NCI-H1105 treated with DMSO at 0.1 percent for 48 hours (cell line): ENCODE data around the gene ATG2A.

Experiments
- DNase-seq: peaks from one replicate; lab custom pipeline; 2025; lab: John Stamatoyannopoulos, UW

ATG2A gene

DNA sequence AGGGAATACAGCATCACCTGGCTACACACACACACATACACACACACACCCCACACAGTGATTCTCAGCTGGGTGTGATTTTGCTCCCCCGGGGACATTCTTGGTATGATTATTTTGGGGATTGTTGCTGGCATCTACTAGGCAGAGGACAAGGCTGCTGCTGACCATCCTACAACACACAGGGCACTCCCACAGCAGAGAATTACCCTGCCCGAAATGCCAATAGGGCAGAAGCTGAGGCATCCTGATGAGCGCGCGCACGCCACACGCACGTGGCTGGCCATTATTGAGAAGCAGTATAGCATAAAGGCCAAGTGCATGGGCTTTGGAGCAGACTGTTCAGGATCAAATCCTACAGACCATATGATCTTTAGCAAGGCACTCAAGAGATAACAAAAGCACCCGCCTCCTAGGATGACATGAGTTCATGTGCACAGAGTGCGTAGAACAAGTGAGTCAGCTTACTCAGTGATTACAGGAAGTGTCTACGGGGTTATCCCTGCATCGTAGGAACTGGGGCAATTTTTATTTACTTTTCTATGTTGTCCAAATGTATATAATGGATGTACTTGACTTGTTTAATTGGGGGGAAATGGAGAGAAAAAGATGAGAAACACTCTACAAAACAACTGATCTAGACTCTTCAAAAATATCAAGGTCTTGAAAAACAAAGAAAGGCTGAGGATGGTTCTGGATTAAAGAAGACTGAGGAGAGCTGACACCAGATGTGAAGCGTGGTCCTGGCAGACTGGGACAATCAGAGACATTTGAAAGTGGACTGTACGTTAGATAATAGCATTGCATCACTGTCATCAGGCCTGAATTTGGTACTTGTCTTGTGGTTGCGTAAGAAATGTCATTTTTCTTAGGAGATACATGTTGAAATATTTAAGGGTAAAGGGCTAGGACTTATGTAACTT is 31.4 kb downstream of the ATG2A start:
- DNase-seq: no peak

DNA sequence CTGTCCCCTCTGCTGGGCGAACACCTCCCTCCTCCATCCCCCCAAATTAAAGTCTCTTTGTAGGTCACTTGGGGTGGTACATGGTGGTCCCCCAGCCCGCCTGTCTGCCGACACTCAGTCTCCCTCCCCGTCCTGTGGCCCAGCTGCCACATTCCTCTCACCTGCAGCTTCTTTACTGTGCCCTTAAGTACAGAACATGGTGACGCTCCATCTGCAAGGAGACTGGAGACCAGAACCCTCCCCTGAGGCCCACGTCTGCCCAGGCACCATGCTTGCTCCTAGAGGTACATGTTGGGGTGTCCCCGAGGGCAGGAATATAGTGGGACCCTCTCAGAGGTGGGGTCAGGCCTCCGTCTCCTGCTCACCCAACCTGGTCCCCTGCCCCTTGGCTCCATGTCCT is 33.0 kb downstream of the ATG2A start:
- DNase-seq: no peak

DNA sequence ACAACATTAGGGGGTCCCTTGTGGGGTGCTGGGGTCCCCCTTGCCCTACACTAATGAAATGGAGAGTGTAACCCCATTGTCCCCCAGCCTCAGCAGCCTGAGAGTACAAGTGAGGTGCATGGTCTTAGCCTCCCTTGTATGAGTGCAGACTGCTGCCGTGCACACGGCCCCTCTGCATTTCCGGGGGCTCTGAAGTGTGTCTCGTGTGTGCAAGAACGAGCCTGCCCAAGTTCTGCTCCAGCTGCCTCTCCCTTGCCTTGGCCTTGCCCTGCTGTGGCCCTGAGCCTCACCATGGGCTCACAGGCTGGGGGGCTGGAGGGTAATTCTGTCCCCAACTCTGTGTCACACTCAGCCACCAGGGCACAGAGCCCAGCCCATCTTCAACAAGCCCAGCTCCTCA is 33.4 kb downstream of the ATG2A start:
- DNase-seq: no peak

DNA sequence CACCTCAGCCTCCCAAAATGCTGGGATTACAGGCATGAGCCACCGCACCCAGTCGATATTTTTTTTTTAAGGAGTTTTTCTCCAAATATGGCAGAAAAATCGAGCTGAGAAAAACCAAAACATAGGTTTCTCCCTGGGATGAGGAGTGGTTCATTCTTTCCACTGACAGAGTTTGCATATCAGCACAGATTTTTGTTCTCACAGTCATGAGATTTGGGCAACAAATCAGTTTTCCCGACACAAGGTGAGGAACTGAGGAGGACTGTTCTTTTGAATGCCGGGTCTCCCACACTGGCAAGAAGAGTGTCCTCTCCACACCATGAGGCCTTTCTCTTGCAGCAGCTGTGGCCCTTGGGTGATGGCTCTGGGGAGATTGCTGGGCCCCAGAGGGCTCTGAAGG is 34.8 kb downstream of the ATG2A start:
- no peak for DNase-seq

DNA sequence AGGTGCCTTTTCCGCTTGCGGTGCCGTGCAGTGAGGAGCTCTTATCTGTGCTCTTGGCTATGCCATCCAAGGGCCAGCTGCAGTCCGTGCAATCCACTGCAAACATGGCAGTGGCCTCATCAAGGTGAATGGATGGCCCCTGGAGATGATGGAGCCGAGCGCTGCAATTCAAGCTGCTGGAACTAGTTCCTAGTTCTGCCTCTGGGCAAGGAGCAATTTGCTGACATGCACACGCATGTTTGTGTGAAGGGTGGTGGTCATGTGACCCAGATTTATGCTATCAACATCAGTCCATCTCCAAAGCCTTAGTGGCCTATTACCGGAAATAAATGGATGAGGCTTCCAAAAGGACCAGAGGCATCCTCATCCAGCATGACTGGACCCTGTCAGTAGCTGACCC is 35.5 kb downstream of the ATG2A start:
- DNase-seq: peak; percentile 73

DNA sequence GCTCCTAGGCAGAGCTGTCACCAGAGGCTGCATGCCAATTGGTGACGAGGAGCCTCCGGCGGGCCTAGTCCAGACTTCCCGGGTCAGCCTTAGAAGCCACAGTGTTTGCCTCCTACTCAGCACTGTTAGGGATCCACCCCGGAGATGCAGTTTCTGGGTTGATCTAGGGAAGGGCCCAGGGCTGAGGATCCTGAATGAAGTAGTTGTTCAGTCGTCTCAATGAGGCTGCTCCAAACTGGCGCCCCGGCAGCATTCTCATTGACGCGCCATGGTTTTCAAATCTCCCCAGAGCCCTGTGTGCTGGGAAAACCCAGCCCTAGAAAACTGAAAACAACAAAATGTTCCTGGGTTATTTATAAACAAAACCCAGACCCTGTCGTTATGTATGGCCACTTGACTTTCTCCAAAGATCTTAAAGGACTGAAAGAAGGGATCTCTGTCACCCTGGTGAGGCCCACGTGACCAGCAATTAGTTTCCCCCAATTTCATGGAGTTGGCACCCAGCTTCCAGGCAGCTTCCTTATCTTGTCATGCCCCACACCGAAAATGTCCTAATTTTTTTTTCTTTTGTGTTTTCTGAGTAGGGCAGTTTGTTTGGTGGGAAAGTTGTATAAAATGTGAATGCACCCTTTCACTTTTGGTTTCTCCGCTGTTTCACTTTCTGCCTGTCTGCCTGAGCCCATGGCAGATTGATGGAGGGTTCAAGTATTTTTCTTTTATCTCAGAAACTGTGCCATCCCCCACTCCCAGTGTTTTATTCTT is 36.6 kb downstream of the ATG2A start:
- DNase-seq: no peak

DNA sequence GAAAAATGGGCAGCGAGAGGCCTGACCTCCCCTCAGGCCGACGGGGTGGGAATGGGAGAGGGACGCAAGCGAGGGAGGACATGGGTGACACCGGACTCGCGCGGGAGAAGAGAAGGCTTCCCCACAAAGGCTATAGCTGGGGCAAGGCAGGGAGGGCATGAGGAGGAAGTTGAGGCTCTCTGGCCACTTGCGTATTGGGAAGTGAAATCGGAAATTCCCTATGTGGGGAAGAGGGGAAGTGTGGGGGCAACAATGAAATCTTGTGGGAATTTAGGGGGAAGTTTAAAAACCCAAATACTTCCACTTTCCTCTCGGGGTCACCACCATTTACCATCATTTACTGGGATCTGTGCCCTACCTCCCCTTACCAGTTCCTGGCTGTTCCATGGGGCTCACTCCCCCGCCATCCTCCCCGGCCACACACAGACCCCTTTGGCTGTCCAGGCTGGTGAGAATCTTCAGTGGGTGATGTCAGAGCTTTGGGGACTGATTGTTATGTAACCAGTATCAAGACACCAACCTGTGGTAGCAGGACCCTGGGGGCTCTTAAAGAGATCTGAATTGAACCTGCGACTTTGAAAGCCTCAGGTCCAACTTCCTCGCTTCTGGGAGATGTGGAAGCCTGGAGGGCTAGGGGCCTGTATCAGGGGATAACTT is 37.6 kb downstream of the ATG2A start:
- DNase-seq: no peak

DNA sequence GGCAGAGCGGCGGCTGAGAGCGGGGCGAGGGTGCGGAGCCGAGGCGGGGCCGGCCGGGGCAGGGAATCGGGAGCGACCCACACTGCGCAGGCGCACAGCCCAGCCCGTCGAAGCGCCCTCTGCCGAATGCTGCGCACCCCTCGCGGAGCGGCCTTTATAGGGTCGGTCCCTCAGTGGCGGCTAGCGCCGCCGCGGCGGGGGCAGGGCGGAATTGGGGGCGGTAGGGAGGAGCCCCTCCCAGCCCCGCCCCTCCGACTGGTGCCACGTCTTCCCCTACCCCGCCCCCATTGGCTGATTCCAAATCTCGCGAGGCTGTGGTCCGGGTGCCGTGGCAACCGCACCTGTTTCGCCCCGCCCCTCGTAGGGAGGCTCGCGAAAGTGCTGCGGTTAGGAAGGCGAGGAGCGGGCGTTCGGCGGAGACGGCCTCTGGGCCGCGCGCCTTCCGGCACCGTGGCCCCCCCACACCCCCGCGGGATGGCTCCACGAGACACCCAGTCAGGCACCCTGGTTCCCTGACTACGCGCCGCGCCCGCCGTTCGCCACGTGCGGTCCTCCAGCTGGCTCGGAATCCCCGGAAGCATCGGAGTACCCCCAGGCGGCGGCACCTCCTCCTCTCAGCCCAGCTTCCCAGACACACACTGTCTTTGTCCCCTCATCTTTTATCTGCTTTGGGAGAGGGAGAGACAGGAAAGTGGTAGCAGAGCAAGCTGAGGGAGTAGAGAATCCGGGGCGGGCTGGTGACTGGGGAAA is 38.3 kb downstream of the ATG2A start, which contains the start of gene EHD1:
Gene EHD1, minus strand, starts transcription at position 128 of the 750 bp plus-strand sequence. CDS start 157 bp downstream, outside the sequence.
- peak; percentile 96 for DNase-seq

DNA sequence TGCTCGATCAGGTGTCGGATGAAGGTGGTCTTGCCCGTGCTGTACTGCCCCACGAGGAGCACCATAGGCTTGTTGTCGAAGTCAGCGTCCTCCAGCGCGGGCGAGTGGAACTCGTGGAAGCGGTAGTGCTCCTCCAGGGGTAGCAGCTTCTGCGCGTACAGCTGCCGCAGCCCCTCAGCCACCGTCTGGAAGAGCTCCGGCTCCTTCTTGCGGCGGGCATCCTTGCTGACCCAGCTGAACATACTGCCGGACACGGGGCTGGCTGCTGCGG is 38.9 kb downstream of the ATG2A start:
- peak; percentile 63 for DNase-seq

DNA sequence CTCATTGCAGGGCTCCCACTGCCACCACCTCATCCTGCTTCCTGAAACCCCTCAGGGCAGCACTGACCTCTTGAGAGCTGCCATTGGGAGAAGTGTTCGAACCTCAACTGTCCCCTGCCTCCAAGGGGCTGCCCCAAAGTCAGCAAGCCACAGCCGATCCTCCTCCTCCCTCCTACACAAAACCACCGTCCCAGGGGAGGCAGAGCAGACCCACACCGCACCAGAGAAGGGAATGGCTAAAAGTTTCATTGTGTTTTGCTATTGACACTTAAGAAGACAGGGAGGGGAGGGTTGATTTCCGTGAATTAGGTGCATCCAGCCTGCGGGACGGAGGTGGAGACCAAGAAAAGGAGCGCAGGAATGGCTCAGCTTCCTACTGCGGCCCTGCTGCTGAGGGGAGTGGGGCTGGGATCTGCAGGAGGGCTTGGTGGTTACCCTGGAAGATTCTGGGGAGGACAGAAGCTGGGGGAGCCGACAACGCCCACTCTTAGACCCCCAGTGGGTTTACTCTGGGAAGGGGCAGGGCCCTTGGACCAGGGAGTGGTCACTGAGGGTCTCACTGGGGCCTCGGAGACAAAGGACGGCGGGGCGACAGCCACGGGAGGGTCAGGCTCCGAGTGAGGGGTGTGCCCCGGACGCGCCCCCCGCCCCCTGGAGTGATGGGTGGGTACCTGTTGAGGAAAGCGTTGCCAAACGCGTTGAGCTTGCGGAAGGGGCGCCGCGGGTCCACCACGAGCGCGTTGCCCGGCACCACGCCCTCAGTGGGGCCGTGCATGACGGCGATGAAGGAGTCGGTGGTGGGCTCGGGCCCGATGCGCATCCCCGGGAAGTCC is 39.4 kb downstream of the ATG2A start:
- DNase-seq: no peak

DNA sequence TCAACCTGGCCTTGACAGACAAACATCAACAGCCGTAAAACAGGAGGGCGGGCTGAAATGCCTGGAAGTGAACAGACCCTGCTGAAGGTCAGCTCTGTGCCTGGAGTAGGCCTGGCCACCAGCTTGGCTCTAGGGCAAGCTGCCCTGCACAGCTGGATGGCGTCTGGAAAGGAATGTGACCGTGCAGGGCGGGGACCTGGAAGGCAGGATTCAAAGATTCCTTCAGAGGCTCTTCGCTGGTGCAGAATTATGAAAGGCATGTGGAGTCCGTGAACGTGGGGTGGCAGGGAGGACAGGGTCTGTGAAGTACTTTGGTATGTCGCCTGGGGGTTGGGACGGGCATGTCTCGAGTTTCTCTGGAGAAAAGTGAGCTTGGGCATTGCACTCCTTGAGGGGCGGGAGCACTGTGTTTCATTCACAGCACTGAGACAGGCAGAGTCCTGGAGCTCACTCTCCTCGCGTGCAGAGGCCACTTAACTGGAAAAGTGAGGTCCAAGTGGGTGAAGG is 40.1 kb downstream of the ATG2A start:
- DNase-seq: no peak

DNA sequence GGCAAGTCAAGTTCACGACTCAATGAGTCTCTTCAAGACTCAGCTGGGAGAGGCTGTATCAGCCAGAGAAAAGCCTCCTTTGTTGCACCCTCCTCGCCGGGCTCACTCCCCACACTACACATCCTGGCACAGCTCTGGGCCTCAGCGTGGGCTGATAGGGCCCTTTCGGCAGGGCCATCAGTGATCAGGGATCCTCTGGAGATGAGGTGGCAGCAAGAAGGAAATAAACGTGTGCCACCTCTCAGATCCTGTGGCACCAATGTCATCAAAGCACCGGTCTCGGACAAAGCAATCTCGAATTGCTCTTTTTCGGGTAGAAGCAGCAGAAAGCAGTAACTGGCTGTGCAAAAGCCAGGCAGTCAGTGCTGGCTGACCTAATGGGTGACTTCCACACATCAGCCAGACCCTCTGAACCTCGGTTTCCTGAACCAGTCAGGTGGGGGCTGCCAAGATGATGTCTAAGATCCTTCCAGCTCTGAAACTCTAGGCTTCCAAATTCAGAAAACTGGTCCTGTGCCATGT is 40.7 kb downstream of the ATG2A start:
- no peak for DNase-seq

DNA sequence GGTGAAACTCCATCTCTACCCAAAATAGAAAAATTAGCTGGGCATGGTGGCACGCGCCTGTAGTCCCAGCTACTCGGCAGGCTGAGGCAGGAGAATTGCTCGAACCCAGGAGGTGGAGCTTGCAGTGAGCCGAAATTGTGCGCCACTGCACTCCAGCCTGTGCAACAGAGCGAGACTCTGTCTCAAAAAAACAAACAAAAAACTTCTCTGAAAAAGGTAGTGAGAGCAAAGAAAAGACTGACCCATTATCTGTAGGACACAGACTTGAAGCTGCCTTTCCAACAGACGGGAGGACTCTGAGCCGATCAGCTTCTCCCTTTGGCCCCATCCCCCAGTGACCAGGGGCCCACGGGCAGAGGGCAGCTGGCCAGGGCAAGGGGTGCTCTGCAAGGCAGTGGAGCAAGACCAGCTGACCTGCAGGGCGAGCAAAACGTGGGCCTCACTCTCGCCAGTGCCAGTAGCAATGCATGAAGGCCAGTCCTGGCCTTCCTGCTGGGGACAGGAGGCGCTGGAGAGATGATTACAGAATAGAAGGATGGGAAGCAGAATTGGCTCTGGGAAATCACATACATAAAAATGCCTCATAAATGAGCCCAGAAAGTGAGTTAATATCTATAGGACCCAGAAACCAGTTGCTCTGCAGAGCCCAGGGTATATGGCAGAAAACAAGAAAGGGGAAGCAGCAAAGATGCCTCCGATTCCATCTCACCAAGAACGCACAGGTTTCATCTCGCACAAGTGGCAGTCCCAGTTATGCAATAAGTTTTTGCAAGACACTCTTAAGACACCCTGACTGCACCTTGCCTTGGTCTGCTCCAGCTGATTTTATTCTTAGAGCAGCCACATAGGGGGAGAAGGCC is 41.4 kb downstream of the ATG2A start:
- DNase-seq: no peak

DNA sequence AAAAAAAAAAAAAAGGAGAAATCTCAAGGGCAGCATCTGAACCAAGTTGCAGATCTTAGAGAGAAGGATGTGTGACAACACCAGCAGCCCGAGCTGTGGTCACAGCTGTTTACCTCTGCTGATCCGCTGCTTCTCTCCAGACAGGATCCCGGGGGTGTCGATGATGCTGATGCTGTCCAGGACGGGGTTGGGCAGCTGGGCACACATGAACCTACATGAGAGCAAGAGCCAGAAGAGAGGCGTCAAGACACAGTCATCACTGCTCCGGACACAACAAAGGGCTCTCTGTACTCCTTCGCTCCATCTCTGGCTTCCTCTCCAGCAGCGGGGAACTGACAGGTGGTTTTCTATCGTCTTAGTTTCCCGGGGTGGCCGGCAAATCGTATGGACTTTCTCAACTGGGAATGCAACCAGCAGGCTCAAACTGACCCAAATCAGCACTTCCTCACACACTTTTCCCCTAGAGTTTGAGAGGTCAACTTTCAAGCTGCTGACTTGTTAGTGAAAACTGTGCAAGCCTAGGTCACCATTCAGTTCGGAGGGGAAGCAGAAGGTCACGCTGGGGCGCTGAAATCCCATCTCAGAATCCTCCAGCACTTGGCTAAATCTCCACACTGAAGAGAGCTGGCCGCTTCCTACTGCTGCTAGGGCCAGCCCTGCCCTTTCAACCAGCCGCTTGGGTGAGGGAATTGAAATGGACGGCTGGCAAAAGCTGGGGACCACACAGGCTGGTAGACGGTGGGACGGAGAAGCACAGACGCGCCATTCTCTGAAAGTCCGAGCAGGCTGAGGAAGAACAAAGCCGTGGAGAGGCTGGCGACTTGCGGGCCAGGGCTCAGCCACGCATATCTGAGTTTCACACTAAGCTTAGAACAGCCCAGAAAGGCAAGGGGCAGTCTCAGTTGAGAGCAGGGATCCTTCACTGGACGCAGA is 42.4 kb downstream of the ATG2A start:
- no peak for DNase-seq

DNA sequence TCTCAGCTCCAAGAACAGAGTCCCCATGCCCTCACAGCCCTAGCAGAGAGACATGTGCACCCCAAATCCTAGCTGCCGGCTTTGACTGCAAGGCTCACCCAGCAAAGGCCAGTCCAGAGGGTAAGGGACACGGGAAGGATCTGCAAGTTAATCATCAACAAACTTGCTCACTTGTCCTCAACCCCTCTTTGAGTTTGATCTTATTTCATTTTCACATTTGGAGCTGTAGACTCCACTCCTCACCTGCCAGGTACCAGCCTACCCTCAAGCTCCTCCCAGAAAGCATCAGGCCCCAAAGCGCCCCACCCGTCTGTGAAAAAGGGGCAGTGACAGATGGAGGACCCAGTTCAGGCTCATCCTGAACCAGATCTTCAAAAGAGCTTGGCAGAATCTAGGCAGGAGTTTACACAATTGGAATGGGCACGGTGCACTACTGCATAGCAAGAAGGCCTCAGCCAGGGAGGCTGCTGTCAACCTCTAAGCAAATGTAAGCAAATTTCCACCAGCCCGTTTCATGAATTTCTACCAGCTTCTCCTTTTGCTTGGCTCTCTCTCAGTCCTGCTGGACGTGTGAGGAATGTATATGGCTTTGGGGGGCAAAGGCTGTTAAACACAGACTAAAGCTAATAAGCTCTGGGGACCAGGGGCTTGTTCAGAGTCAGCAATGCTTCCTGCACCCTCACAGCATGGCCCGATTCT is 44.1 kb downstream of the ATG2A start:
- no peak for DNase-seq

DNA sequence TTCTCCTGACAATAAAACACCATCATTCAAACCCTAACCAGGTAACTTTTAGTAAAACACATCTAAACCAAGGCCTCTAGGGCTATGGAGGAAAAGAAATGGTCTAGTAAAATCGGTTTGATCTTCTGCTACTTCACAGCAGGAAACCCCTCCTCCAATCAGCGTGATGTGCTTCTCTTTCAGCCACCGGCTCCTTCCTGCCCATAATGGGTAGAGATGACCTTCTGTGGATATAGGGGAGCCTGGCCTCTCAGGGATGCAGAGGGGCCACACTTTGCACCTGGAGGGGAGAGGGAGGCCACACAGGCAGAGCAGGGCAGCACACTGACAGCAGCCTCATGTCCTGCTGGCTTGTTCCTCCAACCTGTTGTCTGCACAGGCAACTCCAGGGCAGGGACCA is 45.5 kb downstream of the ATG2A start:
- no peak for DNase-seq

DNA sequence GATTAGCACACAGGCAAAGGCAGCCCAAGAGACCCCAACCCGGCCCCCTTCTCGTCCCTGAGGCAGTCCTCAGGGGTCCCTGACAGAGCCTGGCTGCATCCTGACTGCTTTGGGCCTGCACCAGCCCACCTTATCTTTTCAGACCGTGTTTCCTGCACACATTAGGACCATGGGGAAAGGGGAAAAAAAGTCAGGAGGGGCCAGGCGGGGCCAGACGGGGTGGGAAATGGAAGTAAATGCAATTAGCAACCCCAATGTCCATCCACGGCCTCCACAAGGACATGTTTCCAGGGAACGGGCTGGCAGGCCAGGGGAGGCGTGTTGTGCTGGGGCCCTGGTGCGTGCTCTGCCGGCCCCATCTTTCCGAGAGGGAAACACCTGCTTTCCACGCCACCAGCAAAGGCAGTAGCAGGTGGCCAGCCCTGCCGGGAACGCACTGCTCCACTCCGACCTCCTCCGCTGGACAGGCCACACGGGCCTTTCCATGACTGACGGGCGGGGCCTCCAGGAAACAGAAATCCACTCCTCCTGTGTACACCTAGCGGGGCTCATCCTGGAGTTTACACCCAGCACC is 46.0 kb downstream of the ATG2A start:
- DNase-seq: no peak
